H1 (cell line): ENCODE measurements around the gene FMR1. TPM values are rescaled to one million over a fixed set of nuclear protein-coding genes. Genes with fewer than 3 reads are reported as not detected.

Experiments used
- CTCF ChIA-PET: fragments of 300-600 bp; sonication (Branson Sonifier 250); formaldehyde crosslinking; loops from one replicate; lab custom pipeline; 2021; ENCODE audit not compliant: partially characterized antibody; lab: Charles Lee
- POLR2A ChIA-PET: fragments of 300-600 bp; sonication (Branson Sonifier 250); formaldehyde crosslinking; loops from one replicate; lab custom pipeline; 2021; ENCODE audit warnings: inconsistent platforms; ENCODE audit not compliant: partially characterized antibody; lab: Charles Lee
- DNase-seq, 2 experiments: peaks; one replicate each; pipeline versions ENCODE4 v3.0.0 to v3.0.0-alpha.2; 2010 to 2022; ENCODE audit warnings: low spot score in 2 of 2, low read depth in 1 of 2, mixed read lengths in 1 of 2
- FAIRE-seq: peaks from 2 replicates; lab custom pipeline; 2011; peaks lifted over from hg19 to GRCh38; lab: Jason Lieb, UNC
- H2AFZ ChIP-seq: 2 replicates; pipeline ENCODE4 v1.8.1; 2012; ENCODE audit warnings: low read length, inconsistent platforms
- H2AK5ac ChIP-seq: 2 replicates; pipeline ENCODE4 v1.6.1; 2013; ENCODE audit warnings: low read depth, low read length
- H2BK120ac ChIP-seq: replicated peaks from 2 replicates; pipeline ENCODE3; 2013; ENCODE audit warnings: low read depth, low read length, inconsistent platforms
- H2BK12ac ChIP-seq: 2 replicates; pipeline ENCODE4 v1.6.1; 2013; ENCODE audit warnings: low read depth, low read length
- H2BK15ac ChIP-seq: 2 replicates; pipeline ENCODE4 v1.6.1; 2013; ENCODE audit warnings: low read length
- H2BK20ac ChIP-seq: 2 replicates; pipeline ENCODE4 v1.6.1; 2013; ENCODE audit warnings: low read length
- H2BK5ac ChIP-seq: 2 replicates; pipeline ENCODE4 v1.6.1; 2013; ENCODE audit warnings: low read depth, low read length
- H3K14ac ChIP-seq: 2 replicates; pipeline ENCODE4 v1.6.1; 2013; ENCODE audit warnings: inconsistent platforms; ENCODE audit not compliant: insufficient read length
- H3K18ac ChIP-seq: 2 replicates; pipeline ENCODE4 v1.6.1; 2013; ENCODE audit warnings: low read length; ENCODE audit errors: extremely low read depth
- H3K23ac ChIP-seq: 2 replicates; pipeline ENCODE4 v1.6.1; 2013; ENCODE audit warnings: inconsistent platforms; ENCODE audit not compliant: insufficient read length
- H3K23me2 ChIP-seq: 2 replicates; pipeline ENCODE4 v1.6.1; 2013; ENCODE audit warnings: low read depth, low read length
- H3K27ac ChIP-seq: 2 replicates; pipeline ENCODE4 v1.6.1; 2011; ENCODE audit warnings: low read depth, low read length, inconsistent platforms
- H3K27me3 ChIP-seq, 4 experiments: replicated peaks in 1 of 4; 1 replicate in 1 of 4; 2 replicates in 3 of 4; pipeline versions ENCODE4 v1.6.1 to v1.8.1; 2011 to 2013; ENCODE audit warnings: low read length in 3 of 4, mild to moderate bottlenecking in 3 of 4, inconsistent platforms in 2 of 4, mixed read lengths in 2 of 4, moderate library complexity in 1 of 4; ENCODE audit not compliant: control insufficient read depth in 3 of 4, insufficient read depth in 3 of 4; ENCODE audit errors: extremely low read depth in 1 of 4
- H3K36me3 ChIP-seq, 4 experiments: 2 replicates each; pipeline versions ENCODE4 v1.6.1 to v1.8.1; 2011 to 2013; ENCODE audit warnings: mild to moderate bottlenecking in 4 of 4, low read length in 3 of 4, moderate library complexity in 2 of 4, control low read depth in 1 of 4, inconsistent platforms in 1 of 4; ENCODE audit not compliant: insufficient read depth in 4 of 4, control insufficient read depth in 2 of 4
- H3K4ac ChIP-seq: replicated peaks from 2 replicates; pipeline ENCODE3; 2013; ENCODE audit warnings: low read length, low read depth, mixed read lengths, inconsistent platforms; ENCODE audit not compliant: insufficient read length
- H3K4me1 ChIP-seq, 4 experiments: replicated peaks in 1 of 4; 1 replicate in 1 of 4; 2 replicates in 3 of 4; pipeline versions ENCODE4 v1.6.1 to v1.8.1; 2011 to 2013; ENCODE audit warnings: low read length in 3 of 4, inconsistent platforms in 2 of 4, mixed read lengths in 1 of 4; ENCODE audit not compliant: insufficient read depth in 4 of 4, control insufficient read depth in 3 of 4
- H3K4me2 ChIP-seq, 2 experiments: 2 replicates each; pipeline versions ENCODE4 v1.6.1 to v1.8.1; 2011 to 2013; ENCODE audit warnings: low read depth in 2 of 2, low read length in 2 of 2, control low read depth in 1 of 2, inconsistent platforms in 1 of 2, mild to moderate bottlenecking in 1 of 2; ENCODE audit not compliant: insufficient read depth in 1 of 2
- H3K4me3 ChIP-seq, 4 experiments: fragments of 200-600, 300-600 bp in 1 of 4; sonication (generic), shearing (Covaris generic), sonication (Bioruptor Twin) in 1 of 4; 2 replicates each; pipeline versions ENCODE4 v1.5.1 to v1.8.1; 2011 to 2016; ENCODE audit warnings: low read length in 4 of 4, low read depth in 3 of 4, control low read depth in 2 of 4, inconsistent platforms in 2 of 4, mild to moderate bottlenecking in 2 of 4, mixed read lengths in 1 of 4, moderate library complexity in 1 of 4; ENCODE audit not compliant: insufficient read depth in 2 of 4; ENCODE audit errors: extremely low read depth in 1 of 4
- H3K56ac ChIP-seq: replicated peaks from 2 replicates; pipeline ENCODE3; 2013; ENCODE audit warnings: low read depth, mild to moderate bottlenecking, mixed read lengths, low read length, inconsistent platforms; ENCODE audit not compliant: insufficient read length
- H3K79me1 ChIP-seq: 2 replicates; pipeline ENCODE4 v1.6.1; 2013; ENCODE audit warnings: low read depth, low read length, control low read depth
- H3K79me2 ChIP-seq, 2 experiments: 2 replicates each; pipeline versions ENCODE4 v1.6.1 to v1.8.1; 2012 to 2013; ENCODE audit warnings: low read length in 2 of 2, mild to moderate bottlenecking in 2 of 2, inconsistent platforms in 1 of 2; ENCODE audit not compliant: insufficient read depth in 2 of 2, control insufficient read depth in 1 of 2
- H3K9ac ChIP-seq, 4 experiments: replicated peaks in 1 of 4; 1 replicate in 1 of 4; 2 replicates in 3 of 4; pipeline versions ENCODE4 v1.6.1 to v1.8.1; 2011 to 2013; ENCODE audit warnings: low read depth in 3 of 4, low read length in 3 of 4, control low read depth in 2 of 4, mild to moderate bottlenecking in 2 of 4, moderate library complexity in 2 of 4, inconsistent platforms in 1 of 4; ENCODE audit errors: extremely low read depth in 1 of 4
- H3K9me3 ChIP-seq, 2 experiments: 2 replicates each; pipeline versions ENCODE4 v1.6.1 to v1.8.1; 2012 to 2013; ENCODE audit warnings: mild to moderate bottlenecking in 2 of 2, moderate library complexity in 2 of 2, control low read depth in 1 of 2, inconsistent platforms in 1 of 2, low read depth in 1 of 2, low read length in 1 of 2, mixed read lengths in 1 of 2; ENCODE audit not compliant: insufficient read depth in 2 of 2
- H4K20me1 ChIP-seq, 2 experiments: replicated peaks in 1 of 2; 2 replicates each; pipeline versions ENCODE3 to v1.8.1; 2011 to 2013; ENCODE audit warnings: inconsistent platforms in 2 of 2, low read length in 2 of 2, mild to moderate bottlenecking in 1 of 2; ENCODE audit not compliant: insufficient read depth in 2 of 2, control insufficient read depth in 1 of 2
- H4K5ac ChIP-seq: 2 replicates; pipeline ENCODE4 v1.6.1; 2013; ENCODE audit warnings: low read length, low read depth, mixed read lengths, inconsistent platforms; ENCODE audit not compliant: insufficient read length
- H4K8ac ChIP-seq: 2 replicates; pipeline ENCODE4 v1.8.0; 2013; ENCODE audit warnings: mild to moderate bottlenecking, moderate library complexity, low read length, inconsistent platforms; ENCODE audit not compliant: insufficient read depth; ENCODE audit errors: extremely low read depth
- H4K91ac ChIP-seq: replicated peaks from 2 replicates; pipeline ENCODE3; 2013; ENCODE audit warnings: low read length, mixed read lengths, inconsistent platforms; ENCODE audit not compliant: insufficient read length
- BCL11A ChIP-seq, 2 experiments: IDR thresholded peaks; one replicate each; pipeline ENCODE4 v1.6.1; 2011; ENCODE audit warnings: low read depth in 2 of 2, low read length in 2 of 2, mild to moderate bottlenecking in 2 of 2
- BRCA1 ChIP-seq: IDR thresholded peaks from 2 replicates; pipeline ENCODE4 v1.6.1; 2012; ENCODE audit warnings: low read depth, low read length, improper control_type of control experiment
- CHD2 ChIP-seq: IDR thresholded peaks from 2 replicates; pipeline ENCODE4 v1.6.1; 2012; ENCODE audit warnings: low read length, improper control_type of control experiment
- EZH2 ChIP-seq: fragments of 200-600 bp; sonication (generic); IDR thresholded peaks from 2 replicates; pipeline ENCODE4 v1.7.1; 2012; ENCODE audit warnings: low read depth, mild to moderate bottlenecking, moderate library complexity, low read length, inconsistent platforms; ENCODE audit not compliant: severe bottlenecking
- MAFK ChIP-seq: IDR thresholded peaks from 2 replicates; pipeline ENCODE4 v1.6.1; 2012; ENCODE audit warnings: low read depth, mild to moderate bottlenecking, improper control_type of control experiment, low read length
- SAP30 ChIP-seq: fragments of 300-600 bp; sonication (generic); IDR thresholded peaks from 2 replicates; pipeline ENCODE4 v1.7.1; 2012; ENCODE audit warnings: low read length, moderate library complexity, mild to moderate bottlenecking, inconsistent platforms; ENCODE audit not compliant: insufficient read depth, insufficient replicate concordance
- SIN3A ChIP-seq, 2 experiments: IDR thresholded peaks in 1 of 2; conservative IDR thresholded peaks in 1 of 2; 2 replicates each; pipeline ENCODE4 v1.6.1; 2011 to 2012; ENCODE audit warnings: low read length in 2 of 2, improper control_type of control experiment in 1 of 2, low read depth in 1 of 2, mild to moderate bottlenecking in 1 of 2
- SIRT6 ChIP-seq: IDR thresholded peaks from one replicate; pipeline ENCODE4 v1.7.1; 2012; ENCODE audit warnings: low read length, inconsistent platforms
- SUZ12 ChIP-seq: fragments of 200-600 bp; sonication (generic); IDR thresholded peaks from 2 replicates; pipeline ENCODE4 v1.6.1; 2012; ENCODE audit warnings: mild to moderate bottlenecking, inconsistent platforms, low read length, moderate library complexity, mixed read lengths
- WGBS, 2 experiments: shearing (Covaris generic) in 1 of 2; methylation state at CpG; one replicate each; pipeline versions ENCODE4 v1.1.6 to v1.1.7; 2013 to 2015; ENCODE audit warnings: low lambda C conversion rate in 2 of 2, mixed read lengths in 2 of 2, inconsistent platforms in 1 of 2, low coverage in 1 of 2, missing lambda C conversion rate in 1 of 2; ENCODE audit not compliant: insufficient replicate concordance in 2 of 2, insufficient coverage in 1 of 2, insufficient read length in 1 of 2; ENCODE audit errors: extremely low coverage in 1 of 2, missing lambda C conversion rate in 1 of 2; 5-methylcytosine and 5-hydroxymethylcytosine counted together
- polyA plus RNA-seq, 7 experiments: library from polyadenylated mRNA; depleted of rRNA in 3 of 7; stranded (reverse) in 5 of 7; unstranded in 2 of 7; fragments of >200 nt in 5 of 7; fragments of 200-250 nt in 2 of 7; gene quantifications; 1 replicate in 5 of 7; 2 replicates in 1 of 7; 4 replicates in 1 of 7; pipeline versions ENCODE4 v1.2.1 to v1.2.3, GENCODE V29; 2011 to 2013; ENCODE audit warnings: missing spikeins in 2 of 7, mixed read lengths in 2 of 7
- total RNA-seq: library from RNA; stranded (reverse); fragmentation: NEBNext Ultra II Directional; extraction: Animal tissue kit (Norgen Biotek cat#: 25700); gene quantifications from 2 replicates; pipeline ENCODE4 v1.2.1, GENCODE V29; 2021
- TF ChIP-seq, protein P1 (sequence below), 3 experiments: IDR thresholded peaks; 1 replicate in 2 of 3; 2 replicates in 1 of 3; pipeline versions ENCODE4 v1.5.1 to v1.6.1; 2011; ENCODE audit warnings: low read length in 3 of 3, mild to moderate bottlenecking in 3 of 3, inconsistent platforms in 2 of 3, low read depth in 1 of 3, moderate library complexity in 1 of 3; ENCODE audit not compliant: insufficient read depth in 1 of 3; ENCODE audit errors: control extremely low read depth in 1 of 3
- TF ChIP-seq, protein P2 (sequence below): IDR thresholded peaks from 2 replicates; pipeline ENCODE4 v1.6.1; 2011; ENCODE audit warnings: low read depth, mild to moderate bottlenecking, low read length; ENCODE audit not compliant: insufficient read depth

FMR1 gene
- total and polyA plus RNA-seq, 2 of the 8 experiments (the other 6 are each of a cell fraction or from before 2014, with no cell fraction given): 15.2 to 49.4 TPM

DNA sequence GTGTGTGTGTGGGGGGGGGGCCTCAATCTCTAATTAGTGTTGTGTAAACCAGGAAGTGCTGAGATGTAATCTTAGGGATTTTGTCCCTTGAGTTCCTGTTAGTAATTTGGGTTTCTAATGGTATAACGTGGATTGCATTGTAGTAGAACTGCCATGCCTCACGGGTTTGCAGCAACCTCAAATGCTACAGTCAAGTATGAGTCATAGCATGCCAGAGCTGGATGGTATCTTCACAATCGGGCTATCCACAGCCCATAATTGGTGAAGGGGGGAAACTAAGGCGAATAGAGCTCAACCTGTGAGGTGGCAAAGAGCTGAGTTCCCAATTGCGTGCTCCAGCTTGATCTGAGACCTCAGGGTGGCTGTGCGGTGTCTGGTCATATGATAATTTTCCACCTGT, 67.2 kb downstream of the FMR1 start:
- H4K8ac ChIP-seq: no peak overlapping the region
- H3K14ac ChIP-seq: no peak overlapping the region
- H4K20me1 ChIP-seq: no peaks in the 10 kb centered on the region
- H2AFZ ChIP-seq: no peak overlapping the region
- POLR2A ChIA-PET: no interaction called here
- no peak overlapping the region for H3K4me3 ChIP-seq
- CTCF ChIA-PET: no interaction called here
- H3K79me1 ChIP-seq: no peaks in the 10 kb centered on the region
- no peak overlapping the region for H3K4me2 ChIP-seq
- no peak overlapping the region for H3K4ac ChIP-seq
- no peak overlapping the region for H4K91ac ChIP-seq
- no peaks in the 10 kb centered on the region for H3K4me1 ChIP-seq
- H2BK5ac ChIP-seq: no peak overlapping the region
- H3K23me2 ChIP-seq: no peaks in the 10 kb centered on the region
- H2BK120ac ChIP-seq: no peak overlapping the region
- no peak overlapping the region for H2BK15ac ChIP-seq
- no peak overlapping the region for H2BK12ac ChIP-seq
- H3K79me2 ChIP-seq: no peaks in the 10 kb centered on the region
- no peak overlapping the region for H3K23ac ChIP-seq
- peaks cover 0 to 3% of the 10 kb centered on the region in 2 experiments; a peak in 1 of 4 replicates for H3K9me3 ChIP-seq
- H3K9ac ChIP-seq: no peak overlapping the region
- no peak for FAIRE-seq
- no peaks in the 10 kb centered on the region for H3K36me3 ChIP-seq
- no peak overlapping the region for H3K56ac ChIP-seq
- H4K5ac ChIP-seq: no peak overlapping the region
- DNase-seq: no peak
- no peak overlapping the region for H2AK5ac ChIP-seq
- no peak overlapping the region for H3K18ac ChIP-seq
- 92% methylated on average over 4 of the region's 6 CpGs; no CpG with 5 or more reads in 1 of the 2 experiments for WGBS, 2 experiments
- H3K27me3 ChIP-seq: no peaks in the 10 kb centered on the region
- no peak overlapping the region for H3K27ac ChIP-seq
- H2BK20ac ChIP-seq: no peak overlapping the region
- TF ChIP-seq SAP30 (no peak), BCL11A (IDR thresholded peaks at IDR 0.05; ENCODE audit: low read depth in 2 of 2, low read length in 2 of 2) (no peak), BRCA1 (no peak), MAFK (no peak), SUZ12 (no peak), SIN3A (conservative IDR thresholded peaks at IDR 0.05 in 1 of 2, IDR thresholded peaks at IDR 0.05 in 1 of 2; ENCODE audit: low read depth in 1 of 2, low read length in 2 of 2) (no peak), EZH2 (no peak), CHD2 (no peak), SIRT6 (no peak)
- TF ChIP-seq, protein P1, sequence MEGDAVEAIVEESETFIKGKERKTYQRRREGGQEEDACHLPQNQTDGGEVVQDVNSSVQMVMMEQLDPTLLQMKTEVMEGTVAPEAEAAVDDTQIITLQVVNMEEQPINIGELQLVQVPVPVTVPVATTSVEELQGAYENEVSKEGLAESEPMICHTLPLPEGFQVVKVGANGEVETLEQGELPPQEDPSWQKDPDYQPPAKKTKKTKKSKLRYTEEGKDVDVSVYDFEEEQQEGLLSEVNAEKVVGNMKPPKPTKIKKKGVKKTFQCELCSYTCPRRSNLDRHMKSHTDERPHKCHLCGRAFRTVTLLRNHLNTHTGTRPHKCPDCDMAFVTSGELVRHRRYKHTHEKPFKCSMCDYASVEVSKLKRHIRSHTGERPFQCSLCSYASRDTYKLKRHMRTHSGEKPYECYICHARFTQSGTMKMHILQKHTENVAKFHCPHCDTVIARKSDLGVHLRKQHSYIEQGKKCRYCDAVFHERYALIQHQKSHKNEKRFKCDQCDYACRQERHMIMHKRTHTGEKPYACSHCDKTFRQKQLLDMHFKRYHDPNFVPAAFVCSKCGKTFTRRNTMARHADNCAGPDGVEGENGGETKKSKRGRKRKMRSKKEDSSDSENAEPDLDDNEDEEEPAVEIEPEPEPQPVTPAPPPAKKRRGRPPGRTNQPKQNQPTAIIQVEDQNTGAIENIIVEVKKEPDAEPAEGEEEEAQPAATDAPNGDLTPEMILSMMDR (IDR thresholded peaks at IDR 0.05; ENCODE audit: control extremely low read depth in 1 of 3, insufficient read depth in 1 of 3, low read depth in 1 of 3, low read length in 3 of 3): no peak
- TF ChIP-seq, protein P2, sequence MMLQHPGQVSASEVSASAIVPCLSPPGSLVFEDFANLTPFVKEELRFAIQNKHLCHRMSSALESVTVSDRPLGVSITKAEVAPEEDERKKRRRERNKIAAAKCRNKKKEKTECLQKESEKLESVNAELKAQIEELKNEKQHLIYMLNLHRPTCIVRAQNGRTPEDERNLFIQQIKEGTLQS: no peak
